Lower leg skin (tissue), 3 donors: Measurements from ENCODE around the gene SRGAP1.

ENCODE experiments used
- POLR2A ChIP-seq, 2 donors: fragments of 450-650 bp; IDR thresholded peaks; one replicate each; pipeline ENCODE4 v1.6.1; 2016 to 2017; ENCODE audit warnings: antibody characterized with exemption in 2 of 2, mild to moderate bottlenecking in 1 of 2, moderate library complexity in 1 of 2
- TF ChIP-seq, protein P1 (sequence below), 3 donors: fragments of 450-650 bp; IDR thresholded peaks; one replicate each; pipeline ENCODE4 v1.5.1; 2016; ENCODE audit warnings: antibody characterized with exemption in 3 of 3, mild to moderate bottlenecking in 3 of 3, moderate library complexity in 2 of 3

DNA sequence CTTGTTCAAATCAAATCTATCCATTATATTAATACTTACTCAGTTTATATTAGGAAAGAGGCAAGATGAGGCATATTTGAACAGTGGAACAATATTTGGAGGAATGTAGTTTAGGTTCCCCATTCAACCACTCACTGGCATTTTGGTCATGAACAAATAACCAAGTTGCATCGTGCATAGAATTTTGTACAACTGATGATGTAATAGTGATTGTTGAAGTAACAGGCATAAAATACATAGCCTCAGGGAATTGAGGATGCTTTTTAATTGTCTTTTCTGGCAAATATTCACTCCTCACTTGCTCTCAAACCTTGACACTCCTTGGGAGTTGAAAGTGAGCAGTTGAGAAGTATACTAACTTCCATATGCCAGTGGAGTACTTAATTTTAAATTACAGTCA is 175.2 kb downstream of the SRGAP1 start:
- TF ChIP-seq, protein P1, sequence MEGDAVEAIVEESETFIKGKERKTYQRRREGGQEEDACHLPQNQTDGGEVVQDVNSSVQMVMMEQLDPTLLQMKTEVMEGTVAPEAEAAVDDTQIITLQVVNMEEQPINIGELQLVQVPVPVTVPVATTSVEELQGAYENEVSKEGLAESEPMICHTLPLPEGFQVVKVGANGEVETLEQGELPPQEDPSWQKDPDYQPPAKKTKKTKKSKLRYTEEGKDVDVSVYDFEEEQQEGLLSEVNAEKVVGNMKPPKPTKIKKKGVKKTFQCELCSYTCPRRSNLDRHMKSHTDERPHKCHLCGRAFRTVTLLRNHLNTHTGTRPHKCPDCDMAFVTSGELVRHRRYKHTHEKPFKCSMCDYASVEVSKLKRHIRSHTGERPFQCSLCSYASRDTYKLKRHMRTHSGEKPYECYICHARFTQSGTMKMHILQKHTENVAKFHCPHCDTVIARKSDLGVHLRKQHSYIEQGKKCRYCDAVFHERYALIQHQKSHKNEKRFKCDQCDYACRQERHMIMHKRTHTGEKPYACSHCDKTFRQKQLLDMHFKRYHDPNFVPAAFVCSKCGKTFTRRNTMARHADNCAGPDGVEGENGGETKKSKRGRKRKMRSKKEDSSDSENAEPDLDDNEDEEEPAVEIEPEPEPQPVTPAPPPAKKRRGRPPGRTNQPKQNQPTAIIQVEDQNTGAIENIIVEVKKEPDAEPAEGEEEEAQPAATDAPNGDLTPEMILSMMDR (IDR thresholded peaks at IDR 0.05), result no peak
- TF ChIP-seq POLR2A (IDR thresholded peaks at IDR 0.05), result no peak
